Keratinocyte (primary cell): ENCODE data around the gene UQCRC1.

Experiments used
- EZH2 ChIP-seq: IDR thresholded peaks from one replicate; pipeline ENCODE4 v1.6.1; 2012; ENCODE audit warnings: inconsistent platforms, mild to moderate bottlenecking, low read length, moderate library complexity
- TF ChIP-seq, protein P1 (sequence below), 3 experiments: IDR thresholded peaks in 1 of 3; conservative IDR thresholded peaks in 1 of 3; optimal IDR thresholded peaks in 1 of 3; 2 replicates in 2 of 3; 3 replicates in 1 of 3; pipeline versions ENCODE3 to v1.5.1; 2011; ENCODE audit warnings: low read length in 3 of 3, mild to moderate bottlenecking in 3 of 3, moderate library complexity in 2 of 3, control low read depth in 1 of 3, inconsistent platforms in 1 of 3; ENCODE audit not compliant: insufficient read depth in 2 of 3; ENCODE audit errors: extremely low read depth in 1 of 3

GRCh38 chr3:48575366-48575765, 34.1 kb downstream of the UQCRC1 start:
- TF ChIP-seq, protein P1, sequence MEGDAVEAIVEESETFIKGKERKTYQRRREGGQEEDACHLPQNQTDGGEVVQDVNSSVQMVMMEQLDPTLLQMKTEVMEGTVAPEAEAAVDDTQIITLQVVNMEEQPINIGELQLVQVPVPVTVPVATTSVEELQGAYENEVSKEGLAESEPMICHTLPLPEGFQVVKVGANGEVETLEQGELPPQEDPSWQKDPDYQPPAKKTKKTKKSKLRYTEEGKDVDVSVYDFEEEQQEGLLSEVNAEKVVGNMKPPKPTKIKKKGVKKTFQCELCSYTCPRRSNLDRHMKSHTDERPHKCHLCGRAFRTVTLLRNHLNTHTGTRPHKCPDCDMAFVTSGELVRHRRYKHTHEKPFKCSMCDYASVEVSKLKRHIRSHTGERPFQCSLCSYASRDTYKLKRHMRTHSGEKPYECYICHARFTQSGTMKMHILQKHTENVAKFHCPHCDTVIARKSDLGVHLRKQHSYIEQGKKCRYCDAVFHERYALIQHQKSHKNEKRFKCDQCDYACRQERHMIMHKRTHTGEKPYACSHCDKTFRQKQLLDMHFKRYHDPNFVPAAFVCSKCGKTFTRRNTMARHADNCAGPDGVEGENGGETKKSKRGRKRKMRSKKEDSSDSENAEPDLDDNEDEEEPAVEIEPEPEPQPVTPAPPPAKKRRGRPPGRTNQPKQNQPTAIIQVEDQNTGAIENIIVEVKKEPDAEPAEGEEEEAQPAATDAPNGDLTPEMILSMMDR (optimal IDR thresholded peaks at IDR 0.05 in 1 of 3, IDR thresholded peaks at IDR 0.05 in 1 of 3, conservative IDR thresholded peaks at IDR 0.05 in 1 of 3; ENCODE audit: extremely low read depth in 1 of 3, insufficient read depth in 2 of 3, low read length in 3 of 3), result no peak
- no peak for TF ChIP-seq EZH2
